Parathyroid adenoma (tissue), 2 donors: ENCODE data around the gene BCKDHB.
"Not testable (repeated sequence)": the region's sequence is repeated elsewhere in the genome, so short reads cannot be mapped to it uniquely, and the experiment has no call there.

Experiments
- H2AFZ ChIP-seq: fragments of 300-600 bp; sonication (generic); one replicate; pipeline ENCODE4 v1.7.0; 2017; ENCODE audit warnings: antibody characterized with exemption, mild to moderate bottlenecking
- H3K27ac ChIP-seq: fragments of 300-600 bp; sonication (generic); one replicate; pipeline ENCODE4 v1.7.0; 2017
- H3K27me3 ChIP-seq: fragments of 300-600 bp; sonication (generic); one replicate; pipeline ENCODE4 v1.7.0; 2017; ENCODE audit warnings: low read length; ENCODE audit not compliant: control insufficient read depth, insufficient read depth
- H3K36me3 ChIP-seq: fragments of 300-600 bp; sonication (generic); one replicate; pipeline ENCODE4 v1.7.0; 2017; ENCODE audit warnings: low read length; ENCODE audit not compliant: control insufficient read depth, insufficient read depth
- H3K4me1 ChIP-seq: fragments of 300-600 bp; sonication (generic); one replicate; pipeline ENCODE4 v1.7.0; 2017; ENCODE audit warnings: control low read depth
- H3K4me2 ChIP-seq: fragments of 300-600 bp; sonication (generic); one replicate; pipeline ENCODE4 v1.7.0; 2017; ENCODE audit warnings: low read length
- H3K4me3 ChIP-seq: fragments of 300-600 bp; sonication (generic); one replicate; pipeline ENCODE4 v1.7.0; 2017; ENCODE audit warnings: low read depth, low read length
- H3K79me2 ChIP-seq: fragments of 300-600 bp; sonication (generic); one replicate; pipeline ENCODE4 v1.7.0; 2017; ENCODE audit warnings: control low read depth
- H3K9ac ChIP-seq: fragments of 300-600 bp; sonication (generic); one replicate; pipeline ENCODE4 v1.7.0; 2017; ENCODE audit warnings: mild to moderate bottlenecking
- H3K9me3 ChIP-seq: fragments of 300-600 bp; sonication (generic); one replicate; pipeline ENCODE4 v1.7.0; 2017; ENCODE audit warnings: low read length; ENCODE audit not compliant: control insufficient read depth
- CTCF ChIP-seq: fragments of 300-600 bp; sonication (generic); IDR thresholded peaks from one replicate; pipeline ENCODE4 v1.7.0; 2017; ENCODE audit warnings: antibody characterized with exemption, mild to moderate bottlenecking
- donor health status: primary hyperparathyroidism.

Gene BCKDHB

GRCh38 chr6:80104520-80104919 lies 2.0 kb upstream of the BCKDHB start:
- Histone ChIP-seq H3K9me3 (no peaks in the 10 kb centered on the region), H3K27ac (no peak overlapping the region), H3K4me3 (no peak overlapping the region), H3K4me1 (no peaks in the 10 kb centered on the region), H3K4me2 (no peak overlapping the region), H3K9ac (no peak overlapping the region), H3K27me3 (no peaks in the 10 kb centered on the region), H2AFZ (peak overlapping the region; percentile 25), H3K79me2 (peaks cover 2% of the 10 kb centered on the region), H3K36me3 (no peaks in the 10 kb centered on the region)
- TF ChIP-seq CTCF = no peak

- H2AFZ ChIP-seq = peak overlapping the region; percentile 89
- peak overlapping the region; percentile 62 for H3K27ac ChIP-seq
- H3K79me2 ChIP-seq = peaks cover 2% of the 10 kb centered on the region
- no peak overlapping the region for H3K9ac ChIP-seq
- no peaks in the 10 kb centered on the region for H3K4me1 ChIP-seq
- peak overlapping the region; percentile 85 for H3K4me2 ChIP-seq
- no peaks in the 10 kb centered on the region for H3K36me3 ChIP-seq
- peak overlapping the region; percentile 75 for H3K4me3 ChIP-seq
- no peaks in the 10 kb centered on the region for H3K9me3 ChIP-seq
- no peaks in the 10 kb centered on the region for H3K27me3 ChIP-seq
- no peak for TF ChIP-seq CTCF
These were observed 476 bp upstream of the BCKDHB start for GRCh38 chr6:80105972-80106417.

- not testable (repeated sequence) for H3K4me2 ChIP-seq, H3K9me3 ChIP-seq, H3K4me3 ChIP-seq, H2AFZ ChIP-seq, H3K4me1 ChIP-seq, H3K27me3 ChIP-seq, H3K9ac ChIP-seq, H3K36me3 ChIP-seq, H3K79me2 ChIP-seq, H3K27ac ChIP-seq
These were observed 16.1 kb downstream of the BCKDHB start for GRCh38 chr6:80122576-80122975.

- no peak overlapping the region for H3K9ac ChIP-seq
These were observed 20.3 kb downstream of the BCKDHB start for GRCh38 chr6:80126657-80127345.

GRCh38 chr6:80129485-80129884 lies 23.0 kb downstream of the BCKDHB start:
- Histone ChIP-seq H3K79me2 (no peaks in the 10 kb centered on the region), H3K4me2 (no peak overlapping the region), H3K4me1 (no peaks in the 10 kb centered on the region), H3K9me3 (no peaks in the 10 kb centered on the region), H3K36me3 (no peaks in the 10 kb centered on the region), H3K9ac (no peak overlapping the region), H2AFZ (no peak overlapping the region), H3K4me3 (no peak overlapping the region), H3K27me3 (no peaks in the 10 kb centered on the region), H3K27ac (no peak overlapping the region)
- no peak for TF ChIP-seq CTCF

More at GRCh38 chr6:80126657-80127345, 20.3 kb downstream of the BCKDHB start:
- H3K36me3 ChIP-seq = no peaks in the 10 kb centered on the region
- H2AFZ ChIP-seq = no peak overlapping the region
- no peaks in the 10 kb centered on the region for H3K79me2 ChIP-seq
- H3K4me3 ChIP-seq = no peak overlapping the region
- H3K27ac ChIP-seq = no peak overlapping the region
- no peaks in the 10 kb centered on the region for H3K9me3 ChIP-seq
- H3K4me1 ChIP-seq = no peaks in the 10 kb centered on the region
- no peak overlapping the region for H3K4me2 ChIP-seq
- H3K27me3 ChIP-seq = no peaks in the 10 kb centered on the region
- no peak for TF ChIP-seq CTCF
